Dedifferentiated amniotic fluid mesenchymal stem cell (primary cell): ENCODE measurements around the gene SIGLEC1.

Experiments
- DNase-seq: peaks from one replicate; pipeline ENCODE4 v3.0.0-alpha.2; 2016; ENCODE audit errors: extremely low spot score

SIGLEC1 gene

DNA sequence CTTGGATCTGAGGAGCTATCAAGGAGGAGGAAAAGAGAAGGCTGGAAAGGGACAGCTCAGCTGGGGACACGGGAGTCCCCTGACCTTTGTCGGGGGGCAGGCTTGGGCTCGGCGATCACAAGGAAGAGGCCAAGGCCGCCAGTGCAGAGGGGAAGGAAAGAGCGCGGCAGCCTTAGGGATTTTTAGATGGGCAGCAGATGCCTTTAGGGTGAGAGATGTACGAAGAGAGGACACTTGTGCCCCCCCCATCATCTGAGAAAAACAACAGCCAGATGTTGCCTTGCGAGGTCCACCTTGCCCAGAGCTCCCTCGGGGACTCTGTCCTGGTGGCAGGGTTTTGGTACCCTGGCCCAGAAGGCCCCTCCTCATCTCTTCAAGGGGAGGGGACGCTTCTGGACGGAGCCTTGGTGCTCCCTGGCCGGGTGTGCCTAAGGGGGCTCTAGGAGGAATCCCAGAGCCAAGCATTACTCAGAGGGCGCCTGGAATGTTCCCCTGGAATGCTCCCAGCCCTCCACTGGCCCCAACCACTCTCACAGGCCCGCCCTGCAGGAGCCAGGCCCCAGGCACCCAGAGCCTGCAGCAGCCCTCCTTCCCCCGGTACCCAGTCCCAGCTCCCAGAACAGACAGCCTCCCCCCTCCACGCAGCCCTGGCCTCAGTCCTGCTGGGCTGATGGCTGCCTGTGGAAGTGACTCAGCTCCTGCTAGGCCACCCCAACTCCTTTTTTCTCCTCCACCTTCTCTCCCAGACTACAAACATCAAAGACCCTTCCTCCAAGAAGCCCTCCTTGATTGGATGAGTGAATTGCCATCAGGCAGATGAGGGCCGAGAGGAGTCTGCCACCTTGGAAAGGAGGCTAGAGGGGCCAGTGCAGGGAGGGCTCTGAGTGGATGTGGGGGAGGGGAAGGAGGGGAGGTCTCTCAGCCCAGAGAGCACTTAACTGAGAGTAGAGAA, 32.4 kb downstream of the SIGLEC1 start:
- peak; percentile 78 for DNase-seq

DNA sequence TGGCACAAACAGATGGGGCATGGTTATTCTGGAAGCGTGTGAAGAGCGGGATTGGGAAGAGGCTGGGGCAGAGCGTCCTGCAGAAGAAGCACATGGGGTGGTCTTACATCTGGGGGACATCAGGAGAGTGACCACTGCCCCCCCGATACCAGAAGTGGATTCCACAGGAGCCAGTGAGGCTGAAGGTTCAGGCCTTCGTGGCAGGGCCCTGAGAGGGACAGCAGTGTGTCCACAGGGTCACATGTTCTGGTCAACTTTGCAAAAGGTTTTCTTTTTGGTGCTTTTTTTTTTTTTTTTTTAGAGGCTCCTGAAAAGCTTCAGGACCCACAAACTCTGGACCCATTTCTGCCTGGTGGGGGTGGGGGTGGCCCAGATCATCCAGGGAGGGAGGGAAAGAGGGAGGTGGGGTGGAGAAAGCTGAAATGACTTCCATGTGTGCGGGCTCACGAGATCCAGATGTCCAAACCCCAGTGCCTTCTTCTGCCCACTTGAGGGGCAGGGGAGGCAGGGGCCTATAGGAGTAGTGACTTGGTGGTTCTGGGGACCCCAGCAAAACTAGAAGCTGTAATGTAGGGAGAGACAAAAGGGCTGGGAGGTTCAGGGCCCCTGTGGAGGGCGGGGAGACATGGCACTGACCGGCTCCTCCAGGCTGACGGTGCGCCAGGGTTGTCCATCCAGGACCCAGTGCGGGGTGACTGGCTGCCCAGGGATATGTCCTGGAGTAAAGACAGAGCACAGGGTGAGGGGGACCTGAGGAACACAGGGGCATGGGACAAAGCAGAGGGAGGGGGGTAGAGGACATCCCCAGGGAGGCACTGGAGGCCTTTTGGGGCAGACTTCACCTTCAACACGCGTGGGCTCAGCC, 33.3 kb downstream of the SIGLEC1 start:
- DNase-seq: no peak

DNA sequence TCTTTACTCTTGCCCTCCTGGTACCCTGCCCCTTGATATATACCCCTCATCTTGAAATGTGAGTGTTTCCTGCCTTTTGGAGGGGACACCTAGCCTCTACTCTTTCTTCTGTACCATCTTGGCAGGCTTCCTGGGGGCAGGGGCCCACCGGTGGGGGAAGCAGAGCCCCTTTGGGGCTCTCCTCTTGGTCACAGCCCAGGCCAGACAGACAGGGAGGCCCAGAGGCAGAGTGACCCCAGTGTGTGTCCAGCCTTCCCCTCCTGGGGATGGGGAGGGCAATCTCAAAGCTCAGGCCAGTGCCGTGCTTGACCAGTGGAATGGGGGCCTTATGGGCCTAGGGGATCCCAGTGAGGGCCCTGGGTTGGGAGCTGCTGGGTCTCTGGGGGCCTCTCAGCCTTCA, 34.2 kb downstream of the SIGLEC1 start:
- no peak for DNase-seq

DNA sequence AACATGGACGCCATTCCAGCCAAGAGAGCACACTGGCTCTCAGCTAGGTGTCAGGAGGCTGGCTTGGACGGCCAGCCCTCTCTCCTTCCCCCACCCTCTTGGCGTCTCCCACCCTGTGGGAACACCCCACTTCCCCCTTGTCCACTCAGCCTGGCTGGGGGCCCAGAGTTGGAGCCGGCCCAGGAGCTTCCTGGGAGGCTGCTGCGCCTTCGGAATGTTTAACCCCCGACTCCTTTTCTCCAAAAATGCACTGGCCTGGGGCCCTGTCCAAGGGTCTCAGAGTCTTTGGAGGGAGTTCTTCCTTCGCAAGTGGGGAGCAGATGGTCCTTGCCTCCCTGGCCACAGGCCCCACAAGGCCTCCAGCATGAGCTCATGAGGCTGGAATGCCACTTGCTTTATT, 34.7 kb downstream of the SIGLEC1 start:
- no peak for DNase-seq

DNA sequence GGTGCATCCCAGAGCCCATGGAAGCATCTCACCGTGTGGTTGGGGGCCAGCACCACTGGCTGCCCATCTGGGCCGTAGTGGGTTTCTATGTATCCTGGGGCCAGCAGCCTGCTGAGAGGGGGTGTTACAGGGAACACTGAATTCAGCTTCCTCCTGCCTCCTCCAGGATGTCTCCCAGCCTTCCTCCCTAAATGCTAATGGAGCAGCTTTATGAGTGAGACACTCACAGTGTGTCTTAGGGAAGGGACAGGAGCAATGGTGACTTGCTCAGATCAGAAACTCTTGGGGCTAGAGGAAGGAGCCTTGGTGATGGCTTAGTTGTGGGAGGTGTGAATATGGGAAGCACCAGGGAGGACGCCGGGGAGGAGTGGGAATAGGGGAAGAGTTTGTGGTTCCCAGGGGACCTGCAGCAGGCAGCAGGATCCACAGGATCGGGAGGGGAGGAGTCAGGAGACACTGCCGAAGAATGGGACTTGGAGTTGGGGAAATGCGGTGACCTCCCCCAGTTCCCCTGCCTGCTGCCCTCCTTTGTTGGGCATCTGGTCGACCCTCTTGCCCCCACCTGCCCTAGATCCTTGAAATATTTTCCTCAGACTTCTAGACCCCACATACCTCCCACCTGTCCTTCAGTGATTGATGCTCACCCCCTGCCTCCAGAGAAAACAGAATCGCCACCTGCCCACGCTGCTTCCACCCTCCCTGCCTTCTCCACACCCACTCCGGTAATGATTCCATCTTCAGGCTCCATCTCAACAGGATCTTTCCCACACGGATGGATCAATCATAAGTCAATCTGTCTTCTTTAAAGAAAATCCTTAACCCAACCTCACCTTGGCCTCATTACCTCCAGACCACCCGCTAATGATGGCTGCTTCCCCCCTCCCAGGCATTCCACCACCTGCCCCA, 37.2 kb downstream of the SIGLEC1 start:
- DNase-seq: no peak

DNA sequence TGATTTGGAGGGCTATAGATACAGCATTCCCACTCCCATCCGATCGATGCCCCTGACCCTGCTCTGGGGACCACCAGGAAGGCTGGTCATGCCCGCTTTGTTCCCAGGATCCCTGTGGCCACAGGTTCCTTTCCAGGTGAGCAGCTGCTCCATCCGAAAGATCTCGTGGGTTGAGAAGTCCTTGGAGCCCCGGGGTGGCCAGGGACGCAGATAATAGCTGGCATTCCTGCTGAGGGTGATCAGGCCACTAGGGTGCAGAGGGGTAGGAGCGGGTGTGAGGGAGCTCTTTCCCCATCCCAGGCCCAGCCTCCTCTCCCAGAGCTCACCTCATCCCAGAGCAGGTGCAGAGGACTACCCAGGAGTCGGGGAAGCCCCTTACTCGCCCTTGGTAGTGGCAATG, 38.0 kb downstream of the SIGLEC1 start:
- no peak for DNase-seq

DNA sequence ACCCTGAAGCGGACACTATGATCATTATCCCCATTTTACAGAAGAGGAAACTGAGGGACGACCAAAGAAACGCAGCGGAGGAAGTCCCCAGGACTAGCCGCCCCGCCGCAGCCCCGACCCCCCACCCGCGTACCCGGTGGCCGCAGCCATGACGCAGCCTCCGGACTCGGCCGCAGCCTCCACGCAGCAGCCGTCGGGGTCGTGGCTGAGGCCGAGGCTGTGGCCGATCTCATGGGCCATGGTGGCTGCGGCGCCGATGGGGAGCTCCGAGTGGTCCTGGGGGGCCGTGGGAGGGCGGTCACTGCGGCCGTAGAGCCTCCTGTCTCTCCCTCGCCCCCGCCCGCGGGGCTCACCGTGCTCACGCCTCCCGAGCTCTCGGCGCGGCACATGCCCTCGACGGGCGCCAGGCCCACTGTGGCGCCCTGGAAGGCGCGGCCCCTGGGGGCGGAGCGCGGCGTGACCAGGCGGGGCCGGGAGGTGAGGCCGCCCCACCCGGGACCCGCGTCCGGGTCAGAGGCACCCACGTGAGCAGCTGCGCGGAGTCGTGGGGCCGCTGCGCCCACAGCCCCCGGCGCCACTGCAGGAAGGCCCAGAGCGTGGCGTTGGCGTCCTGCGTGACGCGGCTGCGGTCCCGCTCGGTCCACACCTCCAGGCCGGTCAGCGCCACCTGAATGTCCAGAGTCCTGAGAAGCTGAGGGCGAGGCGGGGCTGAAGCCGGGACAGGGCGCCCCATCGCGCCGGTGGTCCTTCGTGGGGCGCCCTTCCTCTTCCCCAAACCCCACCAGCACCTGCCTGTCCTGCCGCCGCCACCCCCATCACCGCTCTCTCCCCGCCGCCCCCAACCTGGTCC, 39.0 kb downstream of the SIGLEC1 start:
- no peak for DNase-seq

DNA sequence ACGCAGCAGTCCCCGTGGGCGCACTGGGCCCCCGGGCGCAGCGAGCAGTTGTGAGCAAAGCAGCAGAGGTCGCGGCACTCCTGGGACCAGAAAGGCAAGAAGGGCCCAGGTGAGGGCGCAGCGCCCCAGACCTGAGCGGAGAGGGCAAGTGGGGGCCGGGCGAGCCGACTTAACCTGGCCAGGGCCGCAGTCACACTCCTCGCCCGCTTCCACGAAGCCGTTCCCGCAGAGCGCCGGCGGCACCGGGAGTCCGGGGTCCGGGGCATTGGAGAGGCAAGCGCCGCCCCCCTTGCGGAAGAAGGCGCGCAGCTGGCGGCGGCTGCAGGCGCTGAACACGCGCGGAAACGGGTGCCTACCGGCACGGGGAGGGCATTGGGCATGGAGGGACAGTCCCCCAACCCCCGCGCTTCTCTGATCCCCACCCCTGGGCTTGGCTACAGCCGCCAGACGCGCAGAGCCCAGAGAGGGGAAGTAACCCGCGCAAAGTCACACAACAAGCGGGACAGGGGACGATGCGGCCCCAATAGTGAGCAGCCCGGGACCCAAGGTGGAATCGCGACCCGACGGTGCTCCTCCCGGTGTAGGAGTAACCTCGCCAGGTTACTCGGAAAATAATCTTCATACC, 39.7 kb downstream of the SIGLEC1 start:
- DNase-seq: no peak

DNA sequence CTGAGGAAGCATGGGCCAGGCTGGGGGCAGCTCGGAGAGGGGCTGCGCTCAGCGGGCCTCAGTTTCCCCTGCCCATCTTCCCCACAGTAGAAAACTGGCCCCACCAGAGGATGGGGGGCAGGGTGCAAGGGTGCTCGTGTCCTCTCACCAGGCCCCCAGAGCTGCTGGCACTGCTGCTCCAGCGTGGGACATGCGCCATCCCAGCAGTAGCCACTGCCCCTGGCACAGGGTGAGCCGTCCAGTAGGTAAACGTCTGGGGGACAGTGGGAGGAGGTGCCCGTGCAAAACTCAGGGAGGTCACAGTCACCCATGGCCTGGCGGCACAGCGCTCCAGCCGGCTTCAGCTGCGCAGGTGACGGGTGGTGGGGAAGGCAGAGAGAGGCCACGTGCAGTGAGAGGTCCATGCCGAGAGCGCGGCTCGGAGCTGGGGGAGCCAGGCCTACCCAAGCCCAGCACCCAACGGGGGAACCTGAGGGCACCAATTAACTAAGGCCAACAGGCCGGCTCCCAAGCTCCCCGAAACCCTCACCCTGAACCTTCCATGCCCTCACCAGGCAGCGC, 40.3 kb downstream of the SIGLEC1 start:
- no peak for DNase-seq

DNA sequence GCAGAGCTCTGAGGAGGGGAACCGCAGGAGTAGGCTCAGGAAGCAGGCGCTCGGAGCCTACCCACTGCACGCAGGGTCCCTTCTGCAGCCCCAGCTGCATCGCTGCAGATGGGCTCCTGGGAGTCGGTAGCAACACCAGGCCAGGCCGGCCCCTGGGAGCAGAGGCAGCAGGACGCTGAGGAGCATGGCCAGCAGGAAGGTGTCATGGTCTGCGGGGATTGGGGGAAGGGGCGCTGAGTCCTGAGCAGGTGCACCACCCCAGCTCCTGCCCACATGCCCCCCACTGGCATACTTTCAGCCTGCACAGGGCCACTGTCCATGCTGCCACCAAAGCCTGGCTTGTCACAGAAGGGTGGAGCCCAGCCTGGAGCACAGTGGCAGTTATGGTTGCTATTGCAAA, 41.5 kb downstream of the SIGLEC1 start:
- no peak for DNase-seq

DNA sequence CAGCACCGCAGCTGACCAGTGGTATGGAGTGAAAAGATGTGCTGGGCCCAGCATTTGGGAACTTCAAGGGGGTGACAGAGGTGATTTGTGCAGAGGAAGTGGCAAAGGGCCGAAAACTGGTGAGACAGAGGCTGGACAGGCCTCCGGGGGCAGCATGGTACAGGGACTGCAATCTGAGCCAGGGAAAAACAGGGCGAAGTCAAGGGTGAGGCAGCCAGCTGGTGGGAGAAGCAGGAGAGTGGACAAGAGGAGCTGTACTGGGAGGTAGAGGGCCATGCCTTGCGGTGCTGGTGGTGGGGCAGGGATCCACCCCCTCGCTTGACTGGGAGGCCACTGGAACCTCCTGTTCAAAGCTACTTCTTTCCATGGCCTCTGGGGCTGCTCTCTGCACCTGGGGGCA, 41.9 kb downstream of the SIGLEC1 start:
- DNase-seq: no peak

DNA sequence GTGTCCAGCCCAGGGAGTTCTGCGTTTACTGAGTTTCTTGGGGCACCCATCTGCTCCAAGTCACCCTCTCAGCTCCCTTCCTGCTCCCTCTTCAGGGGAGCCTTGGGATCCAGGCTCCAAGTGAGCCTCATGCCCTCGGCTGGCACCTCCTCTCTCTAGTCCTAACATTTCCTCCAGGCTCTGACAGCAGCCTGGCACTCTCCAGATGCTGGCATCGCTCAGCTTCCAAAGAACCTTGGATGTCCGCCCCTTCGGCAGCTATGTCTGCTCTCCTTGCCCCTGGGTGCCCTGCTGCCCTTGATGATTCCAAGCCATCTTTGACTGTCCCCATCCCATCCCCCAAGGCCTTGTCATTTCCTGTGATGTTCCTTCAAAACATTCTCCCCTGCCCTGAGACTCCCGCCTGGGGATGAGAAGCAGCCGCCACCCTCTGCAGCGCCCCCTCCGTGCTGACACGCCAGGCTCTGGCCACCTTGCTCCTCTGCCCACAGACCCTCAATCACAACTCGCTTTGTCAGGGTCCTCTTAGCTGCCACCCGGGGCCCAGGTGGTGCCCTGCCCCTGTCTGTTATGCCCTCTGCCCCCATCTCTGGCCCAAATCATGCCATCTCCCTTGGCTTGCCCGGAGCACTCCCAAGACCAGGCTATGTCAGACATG, 42.6 kb downstream of the SIGLEC1 start:
- DNase-seq: no peak

DNA sequence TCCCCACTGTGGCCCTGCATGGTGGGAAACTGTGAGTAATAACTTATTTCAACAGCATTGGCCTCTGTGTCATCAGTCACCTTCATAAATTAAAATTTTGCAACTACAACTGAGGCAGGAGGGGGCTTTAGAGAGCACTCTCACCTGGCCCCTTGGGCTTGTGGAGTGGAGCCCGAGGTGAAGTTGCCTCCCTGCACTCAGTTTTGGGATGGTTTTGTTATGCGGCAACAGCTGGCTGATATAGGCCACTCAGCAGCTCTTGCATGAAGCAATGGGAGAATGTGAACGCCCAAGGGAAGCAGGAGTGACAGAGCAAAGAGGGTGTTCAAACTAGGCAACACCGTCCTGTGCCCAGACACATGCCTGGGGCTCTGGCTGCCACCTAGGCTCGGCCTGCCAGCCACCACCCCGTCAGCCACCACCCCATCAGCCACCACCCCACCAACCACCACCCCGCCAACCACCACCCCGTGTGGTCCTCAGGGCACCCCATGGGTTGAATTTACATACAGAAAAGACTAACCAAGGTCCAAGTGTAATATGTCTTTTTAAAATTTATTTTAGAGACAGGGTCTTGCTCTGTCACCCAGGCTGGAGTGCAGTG, 44.9 kb downstream of the SIGLEC1 start:
- DNase-seq: no peak

DNA sequence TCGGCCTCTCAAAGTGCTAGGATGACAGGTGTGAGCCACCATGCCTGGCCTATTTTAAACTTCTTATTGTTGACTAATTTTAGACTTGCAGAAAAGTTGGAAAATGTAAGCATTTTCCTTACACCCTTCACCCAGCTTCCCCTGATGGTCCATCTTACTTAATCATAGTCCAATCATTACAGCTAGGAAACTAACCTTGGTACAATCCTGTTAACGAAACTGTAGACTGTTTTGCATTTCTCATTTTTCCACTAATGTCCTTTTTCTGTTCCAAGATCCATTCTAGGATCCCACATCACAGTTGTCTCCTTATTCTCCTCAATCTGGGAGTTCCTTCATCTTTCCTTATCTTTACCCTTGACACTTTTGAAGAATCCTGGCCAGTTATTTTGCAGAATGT, 48.5 kb downstream of the SIGLEC1 start:
- no peak for DNase-seq

DNA sequence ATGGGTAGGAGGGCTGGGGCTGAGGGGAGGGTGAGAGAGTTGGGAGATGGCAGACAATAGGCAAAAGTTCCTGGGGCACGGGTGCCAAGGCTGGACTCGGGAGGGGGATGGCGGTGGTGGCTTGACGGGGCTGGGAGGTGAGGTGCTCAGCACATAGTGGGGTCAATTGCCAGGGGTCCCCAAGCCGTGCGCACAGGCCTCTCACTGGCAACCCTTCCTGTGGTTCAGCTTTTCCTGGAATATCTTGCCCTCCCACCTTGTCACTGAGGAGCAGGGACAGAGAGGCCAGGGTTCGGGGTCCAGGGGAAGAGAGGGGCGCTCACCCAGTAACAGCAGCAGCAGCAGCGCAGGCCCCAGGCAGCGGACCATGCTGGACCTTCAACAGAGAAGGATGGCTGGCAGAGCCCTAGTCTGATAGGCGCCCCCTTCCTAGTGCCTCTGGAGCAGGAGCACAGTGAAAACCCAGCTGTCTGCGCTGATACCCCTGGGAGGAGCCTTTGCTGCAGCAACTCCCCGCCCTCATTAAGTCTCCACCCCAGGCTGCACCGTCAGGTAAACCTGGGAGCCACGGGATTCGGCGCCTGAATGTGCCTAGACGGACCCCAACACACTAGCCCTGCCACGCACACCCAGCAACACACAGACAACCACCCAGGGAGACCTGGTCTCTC, 49.2 kb downstream of the SIGLEC1 start, which contains the start of gene GFRA4:
Gene GFRA4, minus strand, starts transcription at position 369 of the 671 bp plus-strand sequence. Its CDS starts 0 bp downstream, at position 369.
- DNase-seq: no peak
